GM19023 (cell line): Measurements from ENCODE around the gene SNRNP25.

ENCODE experiments used
- ATAC-seq: cut with Tn5 transposase; IDR thresholded peaks from one replicate; pipeline ENCODE4 v1.9.1; 2021; ENCODE audit warnings: mild to moderate bottlenecking, moderate library complexity; ENCODE audit not compliant: unreplicated experiment

The SNRNP25 gene

GRCh38 chr16:100989-101388 is 47.4 kb downstream of the SNRNP25 start:
- no peak for ATAC-seq

DNA sequence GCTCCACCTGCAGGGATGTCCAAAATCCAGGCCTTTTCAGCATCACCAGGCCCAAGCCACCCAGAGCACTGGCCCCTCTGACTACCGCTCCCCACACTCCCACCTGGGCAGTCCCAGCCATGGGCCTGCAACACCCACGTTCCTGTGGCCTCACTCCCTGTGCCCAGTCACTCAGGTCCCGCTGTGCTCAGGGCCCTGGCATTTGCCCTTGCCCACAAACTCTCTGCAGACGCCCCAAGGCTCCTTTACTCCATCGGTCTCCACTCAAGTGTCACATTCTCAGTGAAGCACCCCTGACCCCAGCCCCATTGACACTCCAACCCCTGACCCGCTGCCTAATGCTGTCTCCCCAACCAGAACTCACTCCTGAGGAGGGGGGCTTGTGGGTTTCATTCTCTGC is 48.0 kb downstream of the SNRNP25 start:
- no peak for ATAC-seq

DNA sequence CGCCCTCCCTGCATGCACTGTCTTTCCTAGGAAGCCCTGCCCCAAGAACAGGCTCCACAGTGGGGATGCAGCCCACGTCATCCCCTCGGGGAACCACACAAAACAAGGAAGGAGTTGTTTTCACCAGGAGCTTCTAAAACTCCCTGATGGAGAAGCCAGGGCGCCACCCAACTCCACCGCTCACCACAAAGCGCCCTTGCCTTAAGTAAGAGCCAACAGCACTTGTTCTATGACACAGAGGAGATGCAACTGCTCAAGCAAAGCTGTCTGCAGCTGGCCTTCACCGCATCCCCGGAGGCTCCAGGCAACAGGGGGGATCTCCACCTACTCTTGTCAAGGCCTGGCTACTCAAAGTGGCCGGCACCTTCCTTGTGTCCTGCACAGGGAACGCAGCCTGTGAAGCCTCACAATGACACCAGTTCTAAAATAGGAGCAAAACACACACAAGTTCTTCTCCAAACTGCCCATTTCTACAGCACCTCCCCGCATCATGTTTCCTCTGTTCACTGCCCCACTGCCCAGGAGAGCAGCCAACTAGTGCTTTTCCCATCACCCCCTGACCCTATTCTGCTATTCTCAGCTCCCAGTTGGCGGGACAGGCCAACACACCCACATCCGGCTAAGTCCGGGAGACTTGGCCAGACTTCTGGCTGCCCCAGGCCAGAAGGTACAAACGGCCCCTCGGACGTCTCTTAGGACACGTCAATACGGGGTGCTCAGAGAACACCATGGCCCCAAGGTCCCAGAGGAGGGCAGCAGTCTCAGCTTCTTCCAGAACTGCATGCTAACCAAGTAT is 48.6 kb downstream of the SNRNP25 start:
- no peak for ATAC-seq

GRCh38 chr16:104355-104754 is 50.7 kb downstream of the SNRNP25 start:
- ATAC-seq, result no peak

DNA sequence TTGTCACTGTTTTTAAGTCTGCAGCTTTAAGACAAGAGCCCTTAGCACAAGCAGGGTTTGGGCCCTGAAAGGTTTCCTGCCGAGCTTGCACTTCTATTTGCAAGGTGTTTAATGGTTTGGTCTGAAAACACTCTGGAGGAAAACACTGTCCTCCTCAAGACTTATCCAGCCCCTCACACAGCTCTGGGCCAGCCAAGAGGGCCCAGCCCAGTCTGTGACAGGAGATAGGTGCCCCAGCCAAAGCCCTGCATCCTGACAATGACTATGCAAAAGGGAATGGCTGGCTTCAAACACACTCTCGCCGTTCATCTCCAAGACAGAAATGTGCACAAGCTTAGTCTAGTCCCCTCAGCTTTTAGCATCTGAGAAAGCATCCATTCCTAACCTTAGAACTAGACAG is 51.3 kb downstream of the SNRNP25 start:
- no peak for ATAC-seq

- no peak for ATAC-seq
Observed at GRCh38 chr16:105521-105920, 51.9 kb downstream of the SNRNP25 start.

- no peak for ATAC-seq
Observed at GRCh38 chr16:106623-107324, 53.1 kb downstream of the SNRNP25 start.
